HK-2 (cell line): ENCODE data around the gene LSM11.

ENCODE experiments used
- DNase-seq: peaks from one replicate; pipeline ENCODE4 v3.0.0-alpha.2; 2018; ENCODE audit not compliant: unreplicated experiment

The LSM11 gene

GRCh38 chr5:157734436-157734835 lies 9.1 kb upstream of the LSM11 start:
- no peak for DNase-seq

GRCh38 chr5:157735991-157736390 lies 7.5 kb upstream of the LSM11 start:
- no peak for DNase-seq

GRCh38 chr5:157739388-157740228 lies 3.9 kb upstream of the LSM11 start:
- no peak for DNase-seq

- no peak for DNase-seq
These were observed 3.3 kb upstream of the LSM11 start for GRCh38 chr5:157740229-157740610.

GRCh38 chr5:157741131-157741530 lies 2.4 kb upstream of the LSM11 start:
- DNase-seq = no peak

GRCh38 chr5:157744051-157745011 lies 819 bp downstream of the LSM11 start:
- DNase-seq = no peak

- no peak for DNase-seq
These were observed 1.5 kb downstream of the LSM11 start for GRCh38 chr5:157745041-157745456.

GRCh38 chr5:157747173-157747740 lies 3.7 kb downstream of the LSM11 start:
- no peak for DNase-seq

GRCh38 chr5:157747766-157748700 lies 4.5 kb downstream of the LSM11 start:
- no peak for DNase-seq

GRCh38 chr5:157748760-157749461 lies 5.4 kb downstream of the LSM11 start:
- no peak for DNase-seq

GRCh38 chr5:157749462-157749799 lies 5.9 kb downstream of the LSM11 start:
- DNase-seq = no peak

- DNase-seq = no peak
These were observed 6.8 kb downstream of the LSM11 start for GRCh38 chr5:157750320-157750719.

- DNase-seq = no peak
These were observed 12.6 kb downstream of the LSM11 start for GRCh38 chr5:157756122-157756521.

GRCh38 chr5:157758706-157759105 lies 15.2 kb downstream of the LSM11 start:
- no peak for DNase-seq

- no peak for DNase-seq
These were observed 18.4 kb downstream of the LSM11 start for GRCh38 chr5:157761690-157762621.

- DNase-seq = no peak
These were observed 21.0 kb downstream of the LSM11 start for GRCh38 chr5:157764531-157764930.

GRCh38 chr5:157766442-157766841 lies 22.9 kb downstream of the LSM11 start:
- no peak for DNase-seq

GRCh38 chr5:157766902-157767301 lies 23.4 kb downstream of the LSM11 start:
- DNase-seq = no peak

GRCh38 chr5:157767689-157768088 lies 24.2 kb downstream of the LSM11 start:
- DNase-seq = no peak

GRCh38 chr5:157770665-157771064 lies 27.2 kb downstream of the LSM11 start:
- DNase-seq = no peak
